Activated CD4-positive, CD25-positive, alpha-beta regulatory T cell treated with anti-CD3 and anti-CD28 coated beads, Interleukin-2, amount 50 U/mL, for 24 hours (primary cell): ENCODE measurements around the gene CHP1.
"Not testable (repeated sequence)": the region's sequence is repeated elsewhere in the genome, so short reads cannot be mapped to it uniquely, and the experiment has no call there.

Experiments used
- ATAC-seq, 2 donors: fragments of 150-1000 bp; cut with Tn5 transposase; one replicate each; pipeline ENCODE4 v1.10.0; 2021; ENCODE audit warnings: mild to moderate bottlenecking in 1 of 2, moderate library complexity in 1 of 2

The CHP1 gene

GRCh38 chr15:41301587-41301986, 70.5 kb downstream of the CHP1 start:
- no peak for ATAC-seq

DNA sequence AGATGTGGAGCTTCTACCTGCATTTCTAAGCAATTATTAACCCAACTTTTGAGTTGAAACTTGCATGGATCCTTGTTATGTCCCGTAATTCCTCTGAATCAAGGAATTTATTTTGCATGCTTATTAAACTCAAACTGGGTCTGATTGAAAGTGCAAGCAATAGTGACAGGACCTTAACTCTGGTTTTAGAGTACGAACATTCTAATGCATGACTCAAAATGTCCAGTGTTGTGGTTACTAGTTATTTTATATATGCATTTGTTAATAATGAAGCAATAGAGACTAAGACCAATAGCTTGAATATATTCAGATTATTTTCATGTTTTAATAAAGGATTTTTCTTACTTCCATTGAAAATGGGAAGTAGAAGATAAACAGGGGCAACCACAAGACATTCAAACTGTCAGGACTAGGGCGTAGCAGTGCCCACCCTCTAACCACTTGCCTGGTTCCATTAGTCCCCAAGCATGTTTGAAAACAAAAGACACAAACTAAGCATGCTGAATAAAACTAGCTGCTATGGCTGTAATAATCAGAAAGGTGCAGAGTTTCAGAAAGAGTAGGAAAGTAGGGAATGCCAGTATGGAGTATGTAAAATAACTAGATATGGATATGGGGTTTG, 73.2 kb downstream of the CHP1 start:
- ATAC-seq: no peak

DNA sequence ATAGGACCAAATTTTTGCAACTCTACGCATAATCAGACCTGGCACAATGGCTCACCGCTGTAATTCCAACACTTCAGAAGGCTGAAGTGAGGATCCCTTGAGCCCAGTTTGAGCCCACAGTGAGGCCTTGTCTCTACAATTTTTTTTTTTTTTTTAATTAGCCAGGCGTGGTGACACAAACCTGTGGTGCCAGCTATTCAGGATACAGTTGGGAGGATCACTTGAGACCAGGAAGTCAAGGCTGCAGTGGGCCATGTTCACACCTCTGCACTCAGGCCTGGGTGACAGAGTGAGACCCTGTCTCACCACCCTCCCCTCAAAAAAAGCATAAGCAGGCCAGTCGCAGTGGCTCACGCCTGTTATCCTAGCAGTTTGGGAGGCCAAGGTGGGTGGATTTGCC, 76.6 kb downstream of the CHP1 start:
- ATAC-seq: no peak

- no peak for ATAC-seq
Measured at GRCh38 chr15:41309226-41309905, 78.3 kb downstream of the CHP1 start.

DNA sequence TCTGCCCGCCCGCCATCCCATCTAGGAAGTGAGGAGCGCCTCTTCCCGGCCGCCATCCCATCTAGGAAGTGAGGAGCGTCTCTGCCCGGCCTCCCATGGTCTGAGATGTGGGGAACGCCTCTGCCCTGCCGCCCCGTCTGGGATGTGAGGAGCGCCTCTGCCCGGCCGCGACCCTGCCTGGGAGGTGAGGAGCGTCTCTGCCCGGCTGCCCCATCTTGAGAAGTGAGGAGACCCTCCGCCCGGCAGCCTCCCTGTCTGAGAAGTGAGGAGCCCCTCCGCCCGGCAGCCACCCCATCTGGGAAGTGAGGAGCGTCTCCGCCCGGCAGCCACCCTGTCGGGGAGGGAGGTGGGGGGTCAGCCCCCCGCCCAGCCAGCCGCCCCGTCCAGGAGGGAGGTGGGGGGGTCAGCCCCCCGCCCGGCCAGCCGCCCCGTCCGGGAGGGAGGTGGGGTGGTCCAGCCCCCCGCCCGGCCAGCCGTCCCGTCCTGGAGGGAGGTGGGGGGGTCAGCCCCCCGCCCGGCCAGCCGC, 89.8 kb downstream of the CHP1 start:
- not testable (repeated sequence) for ATAC-seq

- peak; percentile 41 to 48 for ATAC-seq
Measured at GRCh38 chr15:41323611-41324010, 92.5 kb downstream of the CHP1 start.

DNA sequence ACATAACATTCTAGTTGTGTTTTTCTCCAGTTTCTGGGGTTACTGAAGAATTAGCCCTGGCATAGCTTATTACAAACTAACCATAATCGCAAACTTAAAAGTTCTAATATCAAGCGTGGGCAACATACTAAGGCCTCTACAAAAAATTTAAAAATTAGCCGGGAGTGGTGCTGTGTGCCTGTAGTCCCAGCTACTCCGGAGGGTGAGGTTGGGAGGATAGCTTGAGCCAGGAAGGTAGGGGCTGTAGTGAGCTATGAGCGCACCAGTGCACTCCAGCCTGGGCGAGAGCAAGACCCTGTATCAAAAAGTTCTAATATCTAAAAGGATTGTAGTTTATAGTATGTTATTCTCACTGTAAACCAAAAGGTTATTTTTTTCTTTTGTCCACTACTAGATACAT, 100.2 kb downstream of the CHP1 start:
- no peak for ATAC-seq
